Stimulated activated CD8-positive, alpha-beta memory T cell treated with anti-CD3 and anti-CD28 coated beads, Interleukin-12 subunit alpha, Interleukin-12 subunit beta, amount 100 ng/mL, for 24 hours (primary cell): ENCODE results near the gene TRPM3.

Source experiments
- DNase-seq: peaks from one replicate; pipeline ENCODE4 v3.0.0-alpha.2; 2020; ENCODE audit errors: extremely low read depth

Gene TRPM3

DNA sequence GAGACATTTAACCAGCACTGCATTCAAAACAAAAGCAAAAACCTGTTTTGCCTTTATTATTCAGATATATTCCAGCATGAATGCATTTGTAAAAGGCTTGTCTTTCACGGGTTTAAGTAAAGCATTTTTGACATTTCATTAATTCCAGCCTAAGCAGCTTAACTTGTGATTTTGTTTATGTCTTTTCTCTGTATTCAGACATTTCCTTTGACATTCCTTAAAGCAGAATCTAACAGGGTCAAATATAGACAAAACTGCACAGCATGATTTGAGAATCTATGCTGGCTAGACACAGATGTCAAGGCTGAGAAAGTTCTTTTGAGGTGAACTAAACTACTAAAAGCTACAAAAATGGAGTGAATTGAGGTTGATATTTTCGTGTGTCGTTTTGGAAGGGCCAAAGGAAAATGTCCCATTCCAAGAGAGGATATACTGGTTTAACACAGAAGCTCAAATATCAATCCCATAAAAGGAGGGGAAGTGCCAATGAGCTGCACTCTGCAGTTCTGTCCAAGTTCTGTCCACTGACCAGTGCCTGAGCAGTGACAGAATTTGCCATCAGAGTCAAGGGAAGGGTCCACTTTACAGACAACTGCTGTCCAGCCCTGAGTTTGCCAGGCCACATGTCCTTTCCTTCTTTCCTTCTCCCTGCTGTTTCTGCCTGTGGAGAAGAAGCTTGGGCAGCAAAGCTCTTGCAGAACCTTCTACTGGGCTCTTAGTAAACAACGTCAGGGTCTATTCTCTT lies 508.2 kb downstream of the TRPM3 start:
- DNase-seq: no peak

DNA sequence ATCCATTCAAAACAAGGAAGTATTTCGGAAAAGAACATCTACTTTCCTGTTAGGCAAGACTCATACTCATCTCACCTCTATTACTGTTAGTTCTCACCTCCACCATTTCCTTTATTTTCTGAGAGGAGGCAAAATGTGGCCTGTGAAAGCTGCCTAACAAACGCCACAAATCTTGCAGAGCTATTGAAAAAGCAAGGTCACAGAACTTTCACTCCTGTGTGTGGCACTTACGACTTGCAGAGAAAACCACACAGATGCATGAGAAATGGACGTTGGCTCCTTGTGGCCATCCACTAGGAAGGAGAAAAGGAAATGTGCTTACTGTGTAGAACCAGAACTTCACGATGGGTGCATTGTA lies 511.2 kb downstream of the TRPM3 start:
- no peak for DNase-seq

DNA sequence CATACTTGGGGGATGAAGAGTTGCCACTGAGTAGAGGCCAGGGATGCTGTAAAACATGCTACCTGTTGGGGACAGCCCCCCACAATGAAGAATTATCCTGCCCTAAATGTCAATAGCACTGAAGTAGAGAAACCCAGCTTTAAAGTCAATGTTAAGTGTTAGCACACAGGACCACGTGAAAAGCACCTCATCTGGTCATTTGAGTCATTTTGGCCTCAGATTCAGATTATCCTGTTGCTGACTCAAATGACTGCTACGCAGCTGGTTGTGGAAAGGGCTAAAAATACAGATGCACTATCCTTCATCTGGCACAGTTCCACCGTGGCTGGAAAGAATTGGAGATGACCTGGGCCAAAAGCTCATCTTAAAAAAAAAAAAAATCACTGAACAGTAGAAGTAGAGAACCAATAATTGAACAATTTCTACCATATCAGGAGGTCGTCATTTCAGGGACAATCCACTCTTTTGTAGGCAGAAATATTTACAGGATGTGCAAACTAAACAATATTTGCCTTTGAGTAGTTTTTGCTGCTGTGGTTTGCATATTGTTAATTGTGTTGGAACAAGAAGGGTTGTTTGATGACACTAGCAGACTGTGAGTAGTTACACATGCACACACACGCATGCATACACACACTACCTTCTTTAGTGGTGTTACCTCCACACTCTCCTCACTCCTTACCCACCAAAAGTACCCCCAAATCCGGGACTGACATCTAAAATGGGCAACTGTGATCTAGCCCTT lies 511.7 kb downstream of the TRPM3 start:
- no peak for DNase-seq

DNA sequence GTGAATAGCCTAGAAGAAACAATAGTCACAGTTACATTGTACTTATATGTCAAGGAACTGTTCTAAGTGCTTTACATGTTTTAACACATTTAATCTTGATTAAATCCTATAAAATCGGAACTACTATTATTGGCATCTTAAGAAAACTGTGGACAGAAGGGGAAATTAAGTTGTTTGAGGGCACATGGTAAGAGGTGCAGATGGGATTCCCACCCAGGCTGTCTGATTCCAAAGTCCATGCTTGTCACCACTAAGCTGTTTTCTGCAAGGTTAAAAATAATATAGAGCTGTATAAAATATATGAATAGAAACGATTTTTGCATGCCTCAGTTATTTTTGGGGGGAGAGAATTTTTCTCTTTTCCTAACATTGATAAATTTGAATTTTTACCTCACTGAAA lies 512.4 kb downstream of the TRPM3 start:
- no peak for DNase-seq

DNA sequence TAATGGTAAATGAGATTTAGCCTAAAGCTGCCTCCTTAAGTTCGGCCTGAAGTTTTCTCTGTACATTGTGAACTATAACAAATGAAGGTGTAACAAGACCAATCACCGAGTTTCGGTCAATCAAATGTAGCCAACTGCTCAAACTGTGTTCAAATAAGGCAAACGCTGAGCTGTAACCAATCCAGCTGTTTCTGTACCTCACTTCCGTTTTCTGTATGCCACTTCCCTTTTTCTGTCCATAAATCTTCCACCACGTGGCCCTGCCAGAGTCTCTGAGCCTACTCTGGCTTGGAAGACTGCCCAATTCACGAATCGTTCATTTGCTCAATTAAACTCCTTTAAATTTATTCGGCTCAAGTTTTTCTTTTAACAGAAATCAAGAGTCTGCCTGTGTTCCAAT lies 513.5 kb downstream of the TRPM3 start:
- no peak for DNase-seq

DNA sequence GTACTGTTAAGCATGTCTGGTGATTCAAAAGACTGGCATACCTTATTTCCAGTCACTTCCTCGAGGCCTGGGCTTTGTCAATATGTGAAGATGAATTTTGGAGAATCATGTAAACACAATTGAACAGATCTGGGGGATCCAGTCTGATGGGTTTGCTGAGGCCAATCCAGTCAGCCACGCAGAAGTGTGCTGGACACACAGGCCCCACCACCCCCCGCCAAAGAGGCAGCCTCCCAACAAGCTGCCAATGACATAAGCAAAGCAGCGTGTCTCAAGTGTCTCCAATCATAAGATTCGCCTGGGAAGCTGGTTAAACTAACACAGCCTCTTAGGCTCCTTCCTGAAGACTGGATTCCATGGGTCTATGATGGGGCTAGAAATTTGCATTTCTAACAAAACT lies 514.1 kb downstream of the TRPM3 start:
- DNase-seq: no peak

DNA sequence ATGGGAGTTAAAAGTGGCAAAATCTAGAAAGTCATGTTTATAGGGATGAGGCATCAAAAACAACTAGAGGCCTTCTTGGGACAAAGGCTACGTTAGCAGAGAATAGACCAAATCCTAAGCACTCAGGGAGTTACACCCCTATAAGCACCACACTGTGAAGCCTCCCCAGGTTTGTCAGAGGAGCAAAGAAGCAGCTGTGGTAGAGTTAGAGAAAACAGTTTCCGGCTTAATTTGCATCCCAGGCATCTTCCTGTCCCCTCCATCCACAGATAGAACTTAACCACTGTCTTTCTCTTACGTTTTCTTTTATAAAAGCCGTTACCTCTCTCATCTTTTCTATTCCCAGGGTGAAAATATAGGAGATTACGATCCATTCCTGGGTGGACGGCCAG lies 518.4 kb downstream of the TRPM3 start:
- DNase-seq: no peak

DNA sequence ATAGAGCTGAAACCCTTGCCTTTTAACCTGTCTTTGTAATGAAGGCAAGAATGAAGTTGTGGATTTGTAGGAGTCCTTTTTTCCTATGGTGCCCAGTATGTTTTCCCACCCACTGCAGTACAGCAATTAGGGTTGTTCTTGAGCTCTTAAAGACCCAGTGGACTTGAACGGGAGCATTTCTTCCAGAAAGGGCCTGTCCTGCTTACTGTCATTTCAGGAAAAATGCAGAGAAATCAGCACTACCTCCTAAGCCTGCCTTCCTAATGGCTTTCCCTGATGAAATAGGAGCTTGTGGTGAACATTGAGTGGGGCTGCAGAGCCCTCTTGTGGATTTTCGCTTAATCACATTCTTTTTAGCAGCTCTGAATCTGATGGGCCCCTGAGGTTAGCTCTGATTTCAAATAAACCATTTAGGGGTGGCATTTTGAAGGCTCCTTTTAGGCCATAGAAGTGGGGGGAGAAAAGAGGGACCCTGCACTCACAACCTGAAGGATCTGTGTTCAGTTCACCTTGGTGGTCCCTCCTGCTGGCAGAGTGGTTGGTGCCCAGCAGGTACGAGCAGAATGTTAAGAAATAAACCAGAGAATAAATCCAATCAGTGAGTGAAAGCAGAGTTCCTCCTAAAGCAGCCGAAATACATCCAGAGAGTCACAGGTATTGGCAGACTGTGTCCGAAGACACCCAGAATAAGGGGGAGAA lies 519.0 kb downstream of the TRPM3 start:
- DNase-seq: no peak

DNA sequence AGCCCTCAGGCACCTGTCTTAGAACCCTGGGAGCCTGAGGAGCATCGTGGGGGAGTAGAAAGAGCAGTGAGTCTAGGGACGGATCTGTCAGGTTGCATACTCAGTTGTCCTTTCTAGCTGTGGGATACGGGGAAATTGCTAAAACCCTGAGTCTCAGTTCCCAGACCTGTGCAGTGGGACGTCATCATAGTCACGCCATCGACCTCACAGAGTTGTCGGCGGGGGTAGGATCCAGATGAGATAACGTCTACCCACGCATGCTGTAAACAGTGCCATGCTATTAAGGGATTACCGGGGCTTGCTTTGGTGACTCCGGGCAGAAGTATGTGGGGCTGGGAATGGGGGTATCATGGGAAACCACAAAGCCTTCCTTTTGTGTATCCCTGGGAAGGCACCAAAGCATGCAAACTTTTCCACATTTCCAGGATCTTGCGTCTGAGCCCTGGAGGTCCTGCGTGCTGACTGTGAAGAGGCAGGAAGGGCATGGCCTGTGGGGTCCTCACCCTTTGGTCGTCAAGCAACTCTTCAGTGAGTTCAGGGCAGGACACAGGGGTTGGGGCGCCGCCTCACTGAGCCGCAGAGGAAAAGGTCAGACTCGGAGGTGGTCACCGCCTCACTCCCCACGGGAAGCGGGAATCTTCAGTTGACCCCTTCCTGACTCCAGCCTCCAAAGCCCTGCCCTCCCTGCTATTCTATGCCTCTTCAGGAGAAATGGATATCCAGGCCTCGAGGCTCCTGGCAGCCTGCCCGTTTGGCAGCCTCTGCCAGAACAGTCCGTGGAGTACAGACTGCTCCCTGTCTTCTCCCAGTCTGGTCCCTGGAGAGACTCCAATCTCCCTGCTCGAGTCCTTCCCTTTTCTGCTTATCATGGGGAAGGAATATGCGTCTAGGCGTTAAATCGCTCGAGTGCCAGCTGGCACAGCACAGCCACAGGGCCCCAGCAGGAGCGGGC lies 520.1 kb downstream of the TRPM3 start:
- DNase-seq: no peak

DNA sequence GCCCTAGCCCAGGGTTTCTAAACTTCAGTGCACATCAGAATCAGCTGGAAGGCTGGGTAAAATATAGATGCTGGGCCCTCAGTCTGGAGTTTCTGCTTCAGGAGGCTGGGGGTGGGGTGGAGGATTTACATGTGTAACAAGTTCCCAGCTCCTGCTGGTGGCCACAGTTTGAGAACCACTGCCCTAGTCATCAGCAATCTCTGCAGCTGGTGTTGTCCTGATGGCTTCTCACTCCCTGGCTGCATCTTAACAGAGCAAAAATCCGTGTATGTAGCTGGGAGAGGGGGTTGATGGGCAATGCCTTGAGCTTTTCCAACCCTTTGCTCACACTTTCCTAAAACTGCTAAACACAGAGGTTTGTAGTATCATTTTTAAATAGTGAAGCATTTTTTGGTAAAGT lies 520.9 kb downstream of the TRPM3 start:
- DNase-seq: no peak

DNA sequence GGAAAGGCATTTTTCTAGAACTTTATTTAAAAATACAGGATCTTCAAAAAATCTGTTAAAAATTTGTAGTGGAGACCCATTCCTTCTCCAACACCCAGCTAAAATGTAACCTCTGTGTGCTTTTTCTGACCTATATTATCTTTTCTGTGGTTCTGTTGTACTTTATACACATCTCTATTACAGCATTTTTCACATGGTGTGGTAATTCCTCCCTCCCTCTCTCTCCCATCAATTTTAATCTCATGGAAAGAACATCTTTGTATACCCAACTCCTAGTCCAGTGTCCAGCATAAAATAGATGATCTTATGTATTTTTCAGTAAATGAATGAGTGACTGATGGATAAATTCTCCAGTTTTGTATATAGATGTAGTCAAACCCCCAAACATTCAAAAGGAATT lies 523.5 kb downstream of the TRPM3 start:
- DNase-seq: no peak

DNA sequence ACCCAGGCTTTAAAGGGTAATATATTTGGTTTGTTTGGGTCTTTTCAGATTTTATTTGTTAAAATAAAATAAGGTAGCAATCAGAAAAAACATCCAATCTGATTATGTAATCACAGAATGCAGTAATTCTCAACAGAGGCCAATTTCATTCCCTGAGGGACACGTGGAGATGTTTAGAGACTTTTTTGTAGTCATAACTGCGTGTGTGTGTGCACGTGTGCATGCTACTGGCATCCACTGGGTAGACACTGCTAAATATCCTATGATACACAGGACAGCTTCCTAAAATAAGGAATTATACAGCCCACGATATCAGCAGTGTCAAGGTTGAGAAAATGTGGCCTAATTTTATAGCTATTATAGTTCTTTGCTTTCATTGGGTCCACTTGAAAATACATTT lies 526.2 kb downstream of the TRPM3 start:
- DNase-seq: no peak

DNA sequence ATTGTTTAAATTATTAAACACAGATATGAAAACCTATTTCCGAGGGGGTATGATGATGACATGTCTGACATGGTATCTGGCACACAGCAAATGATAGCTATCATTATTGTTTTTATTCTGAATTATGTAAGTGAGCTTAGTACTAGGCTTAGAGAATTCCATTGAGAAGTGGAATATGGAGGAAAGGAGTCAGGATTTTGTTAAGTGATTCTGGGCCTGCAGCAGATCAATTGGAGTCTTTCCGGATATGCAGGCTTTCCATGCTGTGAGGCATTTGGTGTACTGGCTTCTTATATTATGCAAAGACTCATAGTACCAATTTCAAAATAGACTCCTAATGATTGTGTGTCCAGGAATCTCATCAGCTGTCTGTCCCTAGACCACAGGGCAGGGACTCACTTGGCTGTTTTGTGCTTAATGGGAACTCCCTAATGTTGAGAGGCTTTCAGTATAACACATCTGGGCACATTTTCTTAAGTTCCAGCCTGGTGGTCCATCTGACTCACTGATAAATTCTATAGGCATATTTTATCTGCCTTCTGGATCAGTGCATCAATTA lies 527.0 kb downstream of the TRPM3 start:
- DNase-seq: no peak

DNA sequence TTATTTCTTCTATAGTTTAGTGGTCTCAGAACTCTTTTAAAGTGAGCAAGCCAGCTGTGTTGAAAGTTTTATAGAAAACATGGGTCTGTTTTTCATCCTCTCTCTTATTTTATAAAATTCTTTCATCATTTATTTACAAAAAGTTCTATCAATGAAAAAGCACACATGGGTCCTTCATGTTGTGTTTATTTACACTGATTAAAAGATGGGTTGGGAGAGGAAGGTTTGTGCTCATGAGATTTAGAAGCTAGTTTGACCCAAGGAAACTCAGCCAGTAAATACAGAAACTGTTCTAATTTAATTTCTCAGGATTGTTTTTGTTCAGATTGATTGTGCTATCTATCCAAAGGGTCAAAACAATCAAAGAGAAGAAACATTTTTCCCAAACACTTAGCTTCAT lies 528.2 kb downstream of the TRPM3 start:
- no peak for DNase-seq

DNA sequence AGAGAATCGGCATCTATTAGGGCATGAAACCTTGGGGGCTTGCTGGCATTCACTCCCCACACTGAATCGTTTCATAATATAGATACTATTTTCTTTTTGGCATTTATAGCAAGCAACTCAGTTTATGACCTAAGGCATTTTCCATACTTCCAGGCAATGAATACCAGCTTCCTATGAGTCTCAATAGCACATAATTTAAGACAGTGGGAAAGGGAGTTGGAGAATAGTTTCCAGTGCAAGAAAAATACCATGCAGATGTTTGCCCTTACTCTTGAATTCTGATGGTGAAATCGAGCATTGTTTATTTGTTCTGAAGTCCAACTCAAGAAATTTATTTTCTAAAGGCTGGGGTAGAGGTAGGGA lies 531.1 kb downstream of the TRPM3 start:
- no peak for DNase-seq

DNA sequence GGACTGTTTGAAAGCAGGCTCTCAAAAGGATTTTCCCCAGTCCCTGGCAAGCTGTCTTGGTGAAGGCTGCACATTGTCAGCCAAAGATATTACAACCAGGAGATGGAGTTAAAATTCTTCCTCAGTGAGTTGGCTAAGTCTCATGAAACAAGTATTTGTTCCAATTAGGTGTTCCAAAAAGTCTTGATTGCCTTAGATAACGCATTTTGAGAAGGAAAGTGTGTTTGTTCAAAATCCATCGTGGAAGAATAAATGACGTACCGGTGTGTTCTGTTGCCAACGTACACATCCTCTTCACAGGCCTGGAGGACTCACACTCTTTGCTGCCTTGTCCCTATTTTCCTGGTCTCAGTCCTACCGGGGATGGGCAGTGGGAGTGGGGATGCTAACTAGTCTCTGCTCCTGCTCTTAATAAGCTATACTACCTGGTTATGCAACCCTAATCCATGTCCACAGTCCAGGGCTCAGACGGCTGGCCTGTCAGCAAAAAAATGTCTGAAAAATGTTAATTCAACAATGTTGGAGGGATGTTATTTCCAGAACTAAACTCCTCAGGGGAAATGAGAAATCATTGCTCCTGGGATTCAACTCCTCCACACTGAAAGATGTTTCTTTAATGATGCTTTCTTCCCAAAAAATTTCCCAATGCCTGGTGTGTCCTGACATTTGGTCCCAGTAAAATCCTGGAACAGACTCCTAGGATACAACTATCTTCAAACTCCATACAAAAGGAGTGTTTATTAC lies 531.7 kb downstream of the TRPM3 start:
- no peak for DNase-seq

DNA sequence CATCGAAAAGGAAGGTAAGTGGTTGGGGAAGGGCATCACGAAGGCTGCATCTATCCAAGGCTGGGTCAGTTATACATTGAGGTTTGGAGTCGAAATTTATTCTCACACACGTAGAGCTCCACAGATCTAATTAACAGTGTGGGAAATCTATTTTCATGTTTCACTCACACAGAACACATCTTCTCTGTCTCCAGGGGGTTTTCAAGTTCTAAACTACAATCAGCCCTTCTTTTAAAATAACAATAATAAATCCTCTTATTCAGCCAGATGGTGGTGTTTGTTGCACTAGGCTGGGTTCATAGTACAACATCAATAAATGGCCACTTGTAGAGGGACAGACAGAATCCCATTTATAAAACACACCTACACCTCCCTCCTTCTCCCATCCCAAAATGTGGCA lies 532.4 kb downstream of the TRPM3 start:
- no peak for DNase-seq

DNA sequence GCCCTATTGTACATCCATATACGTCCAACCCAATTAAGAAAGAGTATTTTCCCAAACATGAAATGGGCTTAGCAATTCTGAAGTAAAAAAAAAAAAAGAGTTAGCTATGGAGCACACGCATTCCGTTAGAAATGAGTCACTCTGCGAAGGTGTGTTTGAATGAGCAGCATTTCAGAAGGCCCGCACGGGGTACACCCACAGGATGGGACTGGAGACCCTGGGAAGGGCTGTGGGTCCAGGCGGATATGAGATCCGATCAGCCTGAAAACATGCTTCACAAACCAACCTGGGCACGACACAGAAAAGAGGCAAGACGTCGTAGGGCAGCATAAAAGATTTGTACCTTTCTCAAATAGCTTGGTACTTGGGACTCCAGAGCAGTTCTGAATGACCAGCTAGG lies 533.0 kb downstream of the TRPM3 start:
- DNase-seq: no peak

DNA sequence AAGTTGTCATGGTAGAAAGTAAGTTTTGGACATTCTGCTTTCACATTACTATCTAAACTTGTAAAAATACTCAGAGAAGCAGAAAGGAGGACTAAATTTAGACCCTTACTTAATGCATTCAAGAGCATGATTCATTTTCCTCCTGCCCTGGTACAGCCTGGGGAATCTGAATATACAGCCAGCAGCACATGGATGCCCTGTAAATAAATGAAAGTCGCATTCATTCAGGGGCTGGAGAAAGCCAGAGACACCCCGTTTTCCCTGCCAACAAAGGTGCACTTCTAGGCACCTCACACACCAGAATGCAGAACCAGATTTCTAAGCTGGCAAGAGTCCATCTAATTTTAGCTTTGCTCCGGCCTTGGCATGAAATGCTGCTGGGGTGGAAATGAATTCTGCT lies 534.2 kb downstream of the TRPM3 start:
- DNase-seq: no peak

DNA sequence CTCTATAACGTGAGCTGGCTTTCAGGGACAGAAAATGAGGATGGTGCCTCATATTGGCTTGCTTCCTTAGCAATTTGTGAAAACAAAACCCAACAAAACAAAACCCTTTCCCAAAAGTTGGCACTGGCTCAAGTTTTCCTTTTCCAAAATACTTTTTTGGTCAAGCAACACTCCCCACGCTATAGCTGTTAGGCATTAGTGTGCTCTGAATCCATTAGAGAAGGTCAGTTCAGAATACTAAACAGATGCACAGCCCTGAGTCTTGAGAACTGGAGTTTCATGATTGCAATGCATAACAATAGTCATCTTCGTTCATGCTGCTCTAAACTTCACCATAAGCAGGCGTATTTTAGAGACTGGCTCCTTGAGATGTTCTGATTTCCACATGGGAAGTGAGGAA lies 534.9 kb downstream of the TRPM3 start:
- no peak for DNase-seq

DNA sequence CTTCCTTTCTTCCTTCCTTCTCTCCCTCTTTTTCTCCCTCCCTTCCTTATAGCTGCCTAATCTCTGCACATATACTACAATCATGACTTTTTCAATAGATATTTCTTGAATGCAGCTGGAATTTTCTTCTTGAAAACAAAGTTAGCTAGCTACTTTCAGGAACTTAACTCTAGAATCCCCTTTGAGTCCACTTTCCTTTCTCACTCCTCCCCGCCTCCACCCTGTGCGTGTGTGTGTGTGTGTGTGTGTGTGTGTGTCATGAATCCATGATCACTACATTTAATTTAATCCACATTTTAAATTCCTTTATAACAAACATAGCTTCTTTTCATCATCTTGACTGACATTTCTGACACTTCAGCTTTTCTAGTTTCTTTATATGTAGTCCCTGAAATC lies 539.5 kb downstream of the TRPM3 start:
- no peak for DNase-seq
